Suppressor macrophage (primary cell): ENCODE data around the gene GNG7.

Experiments used
- DNase-seq, 4 experiments: peaks; one replicate each; pipeline ENCODE4 v3.0.0-alpha.2; 2020 to 2022

Gene GNG7

GRCh38 chr19:2462635-2463421 lies 239.7 kb downstream of the GNG7 start:
- no peak for DNase-seq

GRCh38 chr19:2461751-2462634 lies 240.5 kb downstream of the GNG7 start:
- peak; percentile 61 to 77 (median 64) for DNase-seq
